ENCODE data around the gene CSNK1G1. TPM values are rescaled to one million over a fixed set of nuclear protein-coding genes. Genes with fewer than 3 reads are reported as not detected.
"Not testable (repeated sequence)": the region's sequence is repeated elsewhere in the genome, so short reads cannot be mapped to it uniquely, and the experiment has no call there.

The CSNK1G1 gene
- total RNA-seq, 1 experiment from 2014 or later, result 12.7 TPM

DNA sequence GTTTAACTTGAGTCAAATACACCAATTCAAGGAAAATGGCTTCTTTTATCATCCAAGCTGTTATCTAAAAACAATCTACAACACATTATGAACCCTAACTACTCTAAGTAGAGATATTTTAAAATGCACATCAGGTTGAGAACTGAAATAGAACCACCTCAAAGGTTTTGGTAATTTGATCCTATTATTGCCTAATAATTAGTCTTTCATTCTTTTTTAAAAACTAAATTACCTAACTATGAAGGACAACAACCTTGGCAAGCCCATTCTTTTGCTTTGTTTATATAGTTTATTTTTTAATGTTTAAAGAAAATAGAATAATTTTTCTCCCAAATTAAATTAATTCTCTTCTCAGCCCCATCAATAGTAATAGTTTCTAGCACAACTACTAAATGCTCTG lies 132.1 kb downstream of the CSNK1G1 start:
- no peak for DNase-seq (ENCODE audit: low read depth)
- in situ Hi-C loops (cut with HindIII; ENCODE audit: low pct_unique_long_range_greater_than_20kb, low sequenced_read_pairs), result no loop called here

DNA sequence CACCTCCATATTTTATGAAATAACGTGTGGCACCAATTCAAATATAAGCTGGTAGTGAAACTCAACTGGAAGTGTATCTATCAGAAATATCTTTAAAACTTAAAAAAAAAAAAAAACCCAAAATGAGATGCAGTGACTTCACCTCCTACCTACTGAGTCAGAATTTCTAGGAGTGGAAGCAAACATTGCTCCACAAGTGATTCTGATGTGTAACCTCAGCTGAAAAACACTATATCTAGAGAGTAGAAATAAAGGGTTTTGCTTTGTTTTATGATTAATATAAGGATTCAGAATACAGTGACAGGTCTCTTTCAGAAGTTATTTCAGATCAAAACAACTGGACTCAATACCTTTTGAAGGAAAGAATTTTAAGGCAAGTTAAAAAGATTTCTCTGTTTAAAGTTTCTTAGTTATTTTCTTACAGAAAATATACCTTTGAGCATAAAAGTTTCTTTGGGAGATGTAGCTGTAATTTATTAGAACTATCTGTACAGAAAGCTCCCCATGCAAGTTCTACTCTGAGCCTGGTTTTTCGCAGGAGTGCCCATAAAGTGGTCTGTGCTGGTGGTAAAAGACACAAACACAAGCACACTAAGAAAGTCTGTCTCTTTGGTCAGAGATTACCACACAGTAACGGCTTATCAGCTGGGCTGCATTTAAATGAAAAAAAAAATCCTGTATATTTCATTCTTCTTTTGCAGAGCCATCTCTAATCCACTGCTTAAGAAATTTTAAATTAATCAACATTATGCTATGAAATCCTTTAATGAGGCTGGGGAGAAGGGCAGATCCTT lies 133.2 kb downstream of the CSNK1G1 start:
- in situ Hi-C loops (cut with HindIII; ENCODE audit: low pct_unique_long_range_greater_than_20kb, low sequenced_read_pairs), result no loop called here
- no peak for DNase-seq (ENCODE audit: low read depth)

DNA sequence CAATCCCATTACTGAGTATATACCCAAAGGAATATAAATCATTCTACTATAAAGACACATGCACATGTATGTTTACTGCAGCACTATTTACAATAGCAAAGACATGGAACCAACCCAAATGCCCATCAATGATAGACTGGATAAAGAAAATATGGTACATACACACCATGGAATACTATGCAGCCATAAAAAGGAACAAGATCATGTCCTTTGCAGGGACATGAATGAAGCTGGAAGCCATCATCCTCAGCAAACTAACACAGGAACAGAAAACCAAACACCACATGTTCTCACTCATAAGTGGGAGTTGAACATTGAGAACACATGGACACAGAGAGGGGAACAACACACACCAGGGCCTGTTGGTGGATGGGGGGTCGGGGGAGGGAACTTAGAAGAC lies 134.1 kb downstream of the CSNK1G1 start:
- in situ Hi-C loops (cut with HindIII; ENCODE audit: low pct_unique_long_range_greater_than_20kb, low sequenced_read_pairs); DNase-seq (ENCODE audit: low read depth): not testable (repeated sequence)

DNA sequence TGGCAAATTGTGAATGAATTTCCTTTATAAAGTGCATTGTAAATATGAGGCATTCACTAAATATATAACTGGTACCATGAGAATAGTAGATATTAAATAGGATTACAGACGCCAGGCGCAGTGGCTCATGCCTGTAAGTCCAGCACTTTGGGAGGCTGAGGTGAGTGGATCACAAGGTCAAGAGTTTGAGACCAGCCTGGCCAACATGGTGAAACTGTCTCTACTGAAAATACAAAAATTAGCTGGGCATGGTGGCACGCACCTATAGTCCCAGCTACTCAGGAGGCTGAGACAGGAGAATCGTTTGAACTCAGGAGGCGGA lies 138.6 kb downstream of the CSNK1G1 start:
- DNase-seq (ENCODE audit: low read depth); in situ Hi-C loops (cut with HindIII; ENCODE audit: low pct_unique_long_range_greater_than_20kb, low sequenced_read_pairs): not testable (repeated sequence)

DNA sequence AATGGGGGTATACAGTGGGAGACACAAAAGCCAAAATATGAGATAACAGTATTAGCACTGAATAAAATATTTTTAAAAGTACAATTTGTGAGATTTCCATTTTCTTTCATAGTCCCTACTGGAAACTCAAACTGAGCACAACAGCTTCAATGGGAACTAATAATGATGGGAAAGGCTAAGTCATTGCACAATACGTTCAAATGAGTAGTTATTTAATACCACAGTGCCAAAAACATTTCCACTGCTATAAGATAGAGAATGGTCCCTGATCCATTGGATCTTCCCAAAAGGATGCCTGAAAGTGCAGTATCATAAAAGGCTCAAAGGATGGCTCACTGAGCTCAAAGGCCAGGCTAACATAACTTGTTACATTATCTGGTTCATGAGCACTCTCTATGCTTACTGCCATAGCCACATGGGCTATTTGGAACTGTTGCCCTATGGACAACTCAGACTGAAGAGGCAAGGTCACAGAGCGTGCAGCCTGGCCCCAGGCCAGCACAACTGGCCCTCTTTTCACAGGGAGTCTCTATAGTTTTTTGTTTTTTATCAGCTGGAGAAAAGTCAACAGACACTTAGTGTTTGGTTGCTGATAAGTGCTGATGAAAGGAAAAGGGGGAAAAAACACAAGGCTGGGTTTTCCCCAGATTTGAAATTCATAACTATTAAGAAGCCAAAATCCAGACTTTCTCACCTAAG lies 139.1 kb downstream of the CSNK1G1 start:
- in situ Hi-C loops (cut with HindIII; ENCODE audit: low pct_unique_long_range_greater_than_20kb, low sequenced_read_pairs), result no loop called here
- DNase-seq (ENCODE audit: low read depth), result no peak

DNA sequence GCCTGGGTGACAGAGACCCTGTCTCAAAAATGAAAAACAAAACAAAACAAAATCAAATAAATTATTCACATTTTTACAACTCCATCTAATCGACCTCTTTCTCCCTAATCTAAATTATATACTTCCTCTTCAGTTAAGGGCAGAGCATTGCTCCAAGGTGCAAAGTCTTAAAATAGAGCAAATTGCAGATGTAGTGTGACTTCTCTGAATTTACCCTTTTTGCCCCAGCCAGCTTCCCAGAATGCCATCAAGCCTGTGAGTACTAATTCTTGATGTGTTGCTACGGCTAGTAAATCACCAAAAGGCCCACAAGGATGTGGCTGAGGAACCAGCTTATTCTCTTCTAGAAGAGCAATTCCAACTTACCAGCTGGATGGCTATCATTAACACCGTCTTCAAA lies 139.8 kb downstream of the CSNK1G1 start:
- no peak for DNase-seq (ENCODE audit: low read depth)
- in situ Hi-C loops (cut with HindIII; ENCODE audit: low pct_unique_long_range_greater_than_20kb, low sequenced_read_pairs), result no loop called here

DNA sequence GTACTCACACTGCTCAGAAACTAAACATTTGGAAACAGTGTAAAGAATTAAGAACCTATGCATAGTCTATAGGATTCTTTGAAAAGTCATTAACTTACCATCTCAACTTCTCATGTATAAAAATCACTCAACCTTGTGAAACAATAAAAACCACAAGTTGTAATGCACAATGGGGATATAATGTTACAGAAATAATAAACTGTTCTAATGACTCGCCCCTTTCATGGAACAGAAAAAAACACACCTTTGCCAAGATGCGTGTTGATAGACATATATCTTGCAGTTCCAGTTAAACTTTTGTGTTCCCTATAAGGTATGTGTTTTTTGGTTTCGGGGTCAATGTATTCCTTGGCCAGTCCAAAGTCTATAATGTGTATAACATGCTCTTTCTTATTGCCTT lies 142.3 kb downstream of the CSNK1G1 start:
- peak; percentile 38 for DNase-seq (ENCODE audit: low read depth)
- in situ Hi-C loops (cut with HindIII; ENCODE audit: low pct_unique_long_range_greater_than_20kb, low sequenced_read_pairs), result no loop called here

DNA sequence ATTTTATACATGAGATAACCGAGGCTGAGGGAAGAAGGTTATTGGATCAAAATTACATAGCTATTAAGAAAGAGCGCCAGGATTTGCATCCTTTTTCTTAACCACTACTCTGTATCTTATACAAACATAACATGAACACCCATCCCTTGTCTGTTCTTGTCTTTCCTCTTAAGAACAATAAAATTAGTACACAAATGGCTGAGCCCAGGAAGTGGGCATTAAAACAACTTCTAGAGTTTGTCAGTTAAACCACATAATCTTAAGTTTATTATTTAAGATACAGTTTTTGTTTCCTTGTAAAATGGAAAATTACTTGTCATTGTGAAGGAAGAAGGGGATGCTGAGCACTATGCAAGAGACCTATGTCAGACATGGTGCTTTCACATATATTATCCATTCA lies 144.3 kb downstream of the CSNK1G1 start:
- in situ Hi-C loops (cut with HindIII; ENCODE audit: low pct_unique_long_range_greater_than_20kb, low sequenced_read_pairs), result no loop called here
- no peak for DNase-seq (ENCODE audit: low read depth)

DNA sequence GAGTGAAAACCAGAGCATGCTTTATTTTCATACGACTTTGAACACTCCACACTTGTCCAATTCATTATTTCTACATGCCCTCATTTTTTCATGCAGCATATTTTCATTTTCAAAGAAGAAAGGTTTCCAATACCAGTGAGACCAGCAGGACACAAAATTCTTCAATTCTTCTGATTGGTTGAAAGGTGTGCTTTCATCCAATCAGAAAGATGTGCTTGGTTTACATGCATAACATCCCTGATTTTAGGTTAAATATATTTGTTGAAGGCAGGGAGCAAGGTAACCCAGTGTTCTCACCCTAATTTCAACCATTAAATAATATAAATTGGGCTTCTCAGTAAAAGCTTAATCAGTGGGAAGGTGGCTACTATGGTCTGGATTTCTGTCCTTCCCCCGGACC lies 145.6 kb downstream of the CSNK1G1 start:
- DNase-seq (ENCODE audit: low read depth), result no peak
- in situ Hi-C loops (cut with HindIII; ENCODE audit: low pct_unique_long_range_greater_than_20kb, low sequenced_read_pairs), result no loop called here

DNA sequence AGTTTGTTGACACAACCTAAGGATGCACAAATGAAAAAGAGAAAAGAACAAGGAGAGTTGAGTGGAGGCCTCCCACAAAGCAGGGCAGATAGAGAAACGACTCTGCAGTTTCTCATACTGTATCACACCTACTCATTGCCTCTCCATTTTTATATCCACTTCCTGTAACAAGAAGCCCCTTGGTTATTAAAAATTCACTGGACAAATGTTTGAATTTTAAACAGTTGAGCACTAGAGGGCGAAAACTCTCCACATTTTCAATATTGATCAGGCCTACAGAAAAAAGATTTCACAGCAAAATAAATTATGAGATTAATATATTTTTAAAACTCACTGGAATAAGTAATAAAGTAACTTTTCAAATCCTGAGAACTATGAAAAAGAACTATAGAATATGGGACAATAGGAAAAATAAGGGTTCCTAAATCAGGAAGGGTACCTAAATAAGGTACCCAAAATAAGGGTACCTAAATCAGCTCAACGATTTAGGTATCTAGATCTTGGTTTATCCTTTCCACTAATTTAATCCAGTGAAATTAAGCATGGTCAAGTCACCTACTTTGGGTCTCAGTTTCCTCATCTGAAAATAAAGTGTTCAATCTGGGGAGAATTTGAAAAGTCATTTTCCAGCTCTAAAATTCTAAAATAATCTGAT lies 146.2 kb downstream of the CSNK1G1 start:
- in situ Hi-C loops (cut with HindIII; ENCODE audit: low pct_unique_long_range_greater_than_20kb, low sequenced_read_pairs), result no loop called here
- DNase-seq (ENCODE audit: low read depth), result peak; percentile 52

DNA sequence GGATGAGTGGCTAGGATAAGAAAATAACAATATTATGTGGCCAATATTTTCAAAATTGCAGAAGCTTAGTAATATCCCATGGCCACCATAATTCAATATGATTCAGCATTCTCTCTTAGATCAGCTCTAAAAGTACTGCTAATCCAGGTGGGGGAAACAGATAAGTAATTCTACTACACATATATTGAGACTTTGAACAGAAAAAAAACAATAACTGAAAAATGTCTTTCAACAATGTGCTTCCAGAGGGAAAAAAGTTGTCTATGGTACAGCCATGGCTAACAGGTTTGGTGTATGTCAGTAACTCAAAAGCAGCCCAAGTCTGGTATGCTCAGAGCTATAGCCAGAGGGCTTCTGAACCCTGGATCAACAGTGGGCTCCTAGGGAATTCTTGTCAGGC lies 150.8 kb downstream of the CSNK1G1 start:
- in situ Hi-C loops (cut with HindIII; ENCODE audit: low pct_unique_long_range_greater_than_20kb, low sequenced_read_pairs), result no loop called here
- DNase-seq (ENCODE audit: low read depth), result no peak

DNA sequence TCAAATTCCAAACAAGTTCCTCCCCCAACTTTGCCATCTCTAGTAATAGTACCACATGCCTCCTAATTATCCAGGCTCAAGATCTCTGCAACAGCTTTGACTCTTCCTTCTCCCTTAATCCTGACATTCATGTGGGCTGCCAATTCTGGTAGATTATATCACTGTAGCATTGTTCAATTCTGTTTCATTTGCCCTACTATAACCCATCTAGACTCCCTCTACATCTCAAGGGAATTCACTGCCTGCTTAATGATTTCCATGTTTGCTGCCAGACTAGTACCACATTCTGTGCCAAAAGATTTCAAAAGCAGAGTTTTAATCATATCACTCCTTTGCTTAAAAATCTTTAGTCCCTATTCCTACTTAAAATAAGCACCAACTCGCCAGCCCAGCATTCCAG lies 158.5 kb downstream of the CSNK1G1 start:
- DNase-seq (ENCODE audit: low read depth), result no peak
- in situ Hi-C loops (cut with HindIII; ENCODE audit: low pct_unique_long_range_greater_than_20kb, low sequenced_read_pairs), result no loop called here

DNA sequence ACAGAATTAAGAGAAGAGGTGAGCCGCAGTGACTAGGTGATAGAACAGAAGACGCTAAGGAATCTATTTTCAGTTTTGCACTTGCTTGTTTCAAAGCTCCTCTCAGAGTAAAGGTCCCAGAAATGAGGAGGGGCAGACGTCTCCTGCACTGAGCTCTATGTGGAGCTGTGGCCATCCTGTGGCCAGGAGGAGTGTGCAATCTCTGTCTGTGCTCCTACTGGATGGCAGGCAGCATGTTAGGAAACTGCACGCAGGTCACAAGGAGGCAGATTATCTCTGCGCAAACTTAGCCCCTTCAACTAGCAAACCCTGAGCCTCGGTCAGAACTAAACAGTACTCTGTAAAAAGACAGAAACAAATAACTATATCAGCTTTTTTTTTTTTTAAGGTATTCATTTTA lies 162.0 kb downstream of the CSNK1G1 start:
- DNase-seq (ENCODE audit: low read depth), result no peak
- in situ Hi-C loops (cut with HindIII; ENCODE audit: low pct_unique_long_range_greater_than_20kb, low sequenced_read_pairs), result no loop called here

DNA sequence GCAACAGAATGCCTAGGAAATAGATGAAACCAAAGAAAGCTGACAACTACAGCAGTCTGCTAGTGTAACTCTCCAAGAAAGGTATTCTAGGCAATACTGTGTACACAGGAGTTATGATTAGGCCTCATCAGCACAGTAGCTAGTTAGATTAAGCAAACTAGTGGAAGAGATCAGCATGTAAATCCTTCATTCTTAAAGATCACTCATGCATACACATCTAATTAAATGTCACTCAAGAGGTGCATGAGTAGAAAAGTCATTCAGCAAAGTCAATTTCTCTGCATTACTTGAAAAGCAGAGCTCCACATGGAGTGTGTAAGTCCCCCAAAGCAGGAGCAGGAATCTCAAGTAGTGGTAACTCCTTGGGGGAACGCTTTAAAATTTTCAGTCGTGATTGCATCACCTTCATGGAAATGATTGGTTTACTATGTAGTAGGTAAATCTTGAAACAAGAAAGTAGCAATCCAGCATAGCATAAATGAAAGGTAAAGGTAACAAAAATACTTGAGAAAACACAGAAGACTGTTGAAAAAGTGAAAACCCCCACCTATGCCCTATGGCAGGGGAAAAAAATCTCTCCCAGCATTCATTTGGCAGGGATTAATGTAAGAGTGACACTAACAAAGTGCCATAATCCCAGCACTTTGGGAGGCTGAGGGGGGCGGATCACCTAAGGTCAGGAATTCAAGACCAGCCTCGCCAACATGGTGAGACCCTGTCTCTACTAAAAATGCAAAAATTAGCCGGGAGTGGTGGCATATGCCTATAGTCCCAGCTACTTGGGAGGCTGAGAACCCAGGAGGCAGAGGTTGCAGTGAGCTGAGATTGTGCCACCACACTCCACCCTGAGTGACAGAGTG lies 163.8 kb downstream of the CSNK1G1 start:
- no peak for DNase-seq (ENCODE audit: low read depth)
- in situ Hi-C loops (cut with HindIII; ENCODE audit: low pct_unique_long_range_greater_than_20kb, low sequenced_read_pairs), result no loop called here

DNA sequence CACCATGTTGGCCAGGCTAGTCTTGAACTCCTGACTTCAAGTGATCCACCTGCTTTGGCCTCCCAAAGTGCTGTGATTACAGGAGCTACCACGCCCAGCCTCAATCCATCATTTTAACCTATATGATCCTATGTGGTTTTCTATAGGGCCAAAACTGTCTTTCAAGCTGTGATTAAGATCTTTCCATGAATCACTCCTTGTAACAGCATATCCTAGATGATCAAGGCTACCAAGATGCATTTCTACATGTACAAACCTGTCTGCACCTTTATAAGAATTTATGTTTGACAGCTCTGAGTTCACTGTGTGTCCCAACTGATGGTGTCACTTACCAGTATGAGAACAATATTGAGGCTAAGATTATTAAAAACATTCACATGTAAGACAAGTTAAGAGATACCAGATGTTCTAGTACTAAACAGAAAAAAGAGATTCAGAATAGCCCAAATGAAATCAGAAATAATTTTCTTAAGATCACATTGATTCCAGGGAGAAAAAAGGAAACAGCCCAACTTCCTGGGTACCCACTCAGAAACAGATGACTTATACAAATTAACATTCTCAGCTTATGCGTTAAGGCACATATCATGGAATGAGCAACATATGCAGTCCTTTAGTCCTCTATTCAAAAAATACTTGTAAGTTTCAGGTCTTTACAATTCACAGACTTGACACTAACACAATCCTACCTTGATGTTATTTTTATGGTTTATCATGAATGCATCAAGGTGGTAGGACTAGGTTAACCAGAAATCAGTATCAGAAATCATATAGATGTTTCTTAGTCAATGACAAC lies 168.4 kb downstream of the CSNK1G1 start:
- no peak for DNase-seq (ENCODE audit: low read depth)
- in situ Hi-C loops (cut with HindIII; ENCODE audit: low pct_unique_long_range_greater_than_20kb, low sequenced_read_pairs), result no loop called here

DNA sequence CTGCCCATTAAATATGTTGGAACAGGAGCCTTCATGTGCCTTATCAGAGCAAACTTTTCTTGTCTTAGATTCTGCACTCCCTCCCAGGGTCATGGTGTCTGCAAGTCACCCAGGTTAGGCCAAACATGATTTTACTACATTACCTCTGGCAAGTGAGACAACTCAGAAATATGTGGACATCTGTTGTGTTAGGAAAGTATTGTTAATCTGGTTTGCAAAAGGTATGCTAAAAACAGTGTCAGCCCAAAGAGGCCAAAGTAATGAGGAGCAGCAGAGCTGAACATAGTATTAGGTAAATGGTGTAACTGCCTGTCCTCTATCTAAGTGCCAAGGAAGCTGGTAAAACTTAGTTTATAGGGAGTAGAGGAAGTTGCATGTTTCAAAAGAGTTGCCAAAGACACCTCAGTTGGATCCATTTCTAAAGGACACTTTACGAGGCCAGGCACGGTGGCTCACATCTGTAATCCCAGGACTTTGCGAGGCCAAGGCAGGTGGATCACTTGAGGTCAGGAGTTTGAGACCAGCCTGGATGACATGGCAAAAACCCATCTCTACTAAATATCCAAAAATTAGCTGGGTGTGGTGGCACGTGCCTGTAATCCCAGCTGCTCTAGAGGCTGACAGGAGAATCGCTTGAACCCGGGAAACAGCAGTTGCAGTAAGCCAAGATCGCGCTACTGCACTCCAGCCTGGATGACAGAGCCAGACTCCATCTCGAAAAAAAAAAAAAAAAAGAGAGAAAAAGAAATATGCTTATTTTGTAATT lies 170.6 kb downstream of the CSNK1G1 start:
- no peak for DNase-seq (ENCODE audit: low read depth)
- in situ Hi-C loops (cut with HindIII; ENCODE audit: low pct_unique_long_range_greater_than_20kb, low sequenced_read_pairs), result no loop called here

DNA sequence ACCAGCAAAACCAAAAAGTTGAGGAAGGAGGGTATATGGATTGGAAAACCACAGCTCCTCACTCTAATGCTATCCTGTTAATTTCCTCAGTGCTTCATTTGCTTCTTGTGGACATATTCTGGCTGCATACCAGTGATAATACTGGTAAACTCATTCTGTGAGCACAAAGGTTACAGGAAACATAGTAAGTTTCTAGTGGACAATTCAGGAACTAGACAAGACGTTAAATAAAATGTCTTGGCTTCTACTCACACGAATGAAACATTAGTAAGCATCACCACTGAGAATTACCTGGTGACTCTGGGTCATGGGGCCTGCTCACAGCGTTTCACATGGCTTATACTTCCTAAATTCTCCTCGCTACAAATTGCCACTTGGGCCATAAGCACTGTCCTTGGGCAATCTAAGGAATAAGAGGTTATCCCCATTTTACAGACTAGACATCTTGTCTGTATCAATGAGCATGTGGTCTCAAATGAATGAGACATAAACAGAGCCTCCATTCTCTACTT lies 173.1 kb downstream of the CSNK1G1 start:
- in situ Hi-C loops (cut with HindIII; ENCODE audit: low pct_unique_long_range_greater_than_20kb, low sequenced_read_pairs), result no loop called here
- DNase-seq (ENCODE audit: low read depth), result no peak
